GM10248 (cell line): ENCODE results near the gene VGLL4.

Experiments
- CTCF ChIA-PET: fragments of 300-600 bp; sonication (Branson Sonifier 250); formaldehyde crosslinking; extraction: SDS; loops from one replicate; lab custom pipeline; 2021; ENCODE audit warnings: antibody characterized with exemption; lab: Yijun Ruan, JAX
- POLR2A ChIA-PET: fragments of 350-650 bp; sonication (Branson Sonifier 250); formaldehyde crosslinking; extraction: SDS; loops from one replicate; lab custom pipeline; 2020; ENCODE audit warnings: antibody characterized with exemption; lab: Yijun Ruan, JAX
- DNase-seq: peaks from one replicate; pipeline ENCODE4 v3.0.0; 2012; ENCODE audit errors: extremely low spot score
- CTCF ChIP-seq: IDR thresholded peaks from 2 replicates; pipeline ENCODE4 v1.5.1; 2012; ENCODE audit warnings: mild to moderate bottlenecking, low read depth; ENCODE audit errors: extremely low read depth, missing control alignments, control extremely low read depth

VGLL4 gene

GRCh38 chr3:11510356-11510755, 133.4 kb downstream of the VGLL4 start:
- DNase-seq: no peak
- ChIA-PET POLR2A (no interaction called here), CTCF (no interaction called here)
- TF ChIP-seq CTCF: no peak

GRCh38 chr3:11510001-11510340, 133.7 kb downstream of the VGLL4 start:
- POLR2A ChIA-PET: no interaction called here
- no peak for TF ChIP-seq CTCF
- no peak for DNase-seq
- CTCF ChIA-PET: no interaction called here

GRCh38 chr3:11509173-11510000, 134.3 kb downstream of the VGLL4 start:
- no peak for TF ChIP-seq CTCF
- POLR2A ChIA-PET: no interaction called here
- DNase-seq: no peak
- CTCF ChIA-PET: no interaction called here

GRCh38 chr3:11508346-11509172, 135.2 kb downstream of the VGLL4 start:
- no peak for DNase-seq
- POLR2A ChIA-PET: interaction anchor here (0.6 kb wide), 1 partner anchor 31 kb away, joined by 3 read pairs; no protein-coding TSS in a partner anchor
- CTCF ChIA-PET: interaction anchor here (1.0 kb wide), 1 partner anchor 11 kb away, joined by 5 read pairs; no protein-coding TSS in a partner anchor
- no peak for TF ChIP-seq CTCF

DNA sequence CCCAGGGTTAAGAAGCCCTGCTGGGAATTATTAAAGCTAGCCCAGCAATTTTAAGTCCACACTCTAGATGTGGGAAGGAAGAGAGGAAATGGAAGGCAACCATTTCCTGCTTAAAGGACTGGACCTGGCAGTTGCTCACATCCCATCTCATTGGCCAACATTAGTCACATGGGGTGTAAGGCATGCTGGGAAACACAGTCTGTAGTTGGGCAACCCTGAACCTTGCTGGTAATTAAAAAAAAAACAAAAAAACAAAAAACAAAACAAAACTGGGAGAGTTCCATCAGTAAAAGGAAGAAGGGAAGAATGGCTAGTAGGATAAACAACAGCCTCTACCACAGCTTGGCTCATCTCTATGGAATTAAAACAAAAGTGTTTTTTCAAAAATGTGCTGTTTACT, 136.0 kb downstream of the VGLL4 start:
- TF ChIP-seq CTCF: no peak
- CTCF ChIA-PET: interaction anchor here (1.0 kb wide), 1 partner anchor 12 kb away, joined by 5 read pairs; no protein-coding TSS in a partner anchor
- POLR2A ChIA-PET: interaction anchor here (0.6 kb wide), 1 partner anchor 32 kb away, joined by 3 read pairs; no protein-coding TSS in a partner anchor
- no peak for DNase-seq
